Cardiac fibroblast (primary cell): ENCODE measurements around the gene ASCL2.

Experiments used
- DNase-seq, 2 donors: peaks; one replicate each; pipeline versions ENCODE4 v3.0.0 to v3.0.0-alpha.2; 2010; ENCODE audit warnings: low read depth in 2 of 2
- H3K4me3 ChIP-seq, 2 donors: replicated peaks in 1 of 2; 1 replicate in 1 of 2; 2 replicates in 1 of 2; pipeline ENCODE4 v1.5.1; 2011; ENCODE audit warnings: low read depth in 2 of 2, low read length in 2 of 2, mild to moderate bottlenecking in 2 of 2, moderate library complexity in 1 of 2
- TF ChIP-seq, protein P1 (sequence below): IDR thresholded peaks from one replicate; pipeline ENCODE4 v1.5.1; 2011; ENCODE audit warnings: low read depth, mild to moderate bottlenecking, low read length, inconsistent platforms

The ASCL2 gene

GRCh38 chr11:2235588-2236326 lies 34.6 kb downstream of the ASCL2 start:
- DNase-seq, result no peak
- TF ChIP-seq, protein P1, sequence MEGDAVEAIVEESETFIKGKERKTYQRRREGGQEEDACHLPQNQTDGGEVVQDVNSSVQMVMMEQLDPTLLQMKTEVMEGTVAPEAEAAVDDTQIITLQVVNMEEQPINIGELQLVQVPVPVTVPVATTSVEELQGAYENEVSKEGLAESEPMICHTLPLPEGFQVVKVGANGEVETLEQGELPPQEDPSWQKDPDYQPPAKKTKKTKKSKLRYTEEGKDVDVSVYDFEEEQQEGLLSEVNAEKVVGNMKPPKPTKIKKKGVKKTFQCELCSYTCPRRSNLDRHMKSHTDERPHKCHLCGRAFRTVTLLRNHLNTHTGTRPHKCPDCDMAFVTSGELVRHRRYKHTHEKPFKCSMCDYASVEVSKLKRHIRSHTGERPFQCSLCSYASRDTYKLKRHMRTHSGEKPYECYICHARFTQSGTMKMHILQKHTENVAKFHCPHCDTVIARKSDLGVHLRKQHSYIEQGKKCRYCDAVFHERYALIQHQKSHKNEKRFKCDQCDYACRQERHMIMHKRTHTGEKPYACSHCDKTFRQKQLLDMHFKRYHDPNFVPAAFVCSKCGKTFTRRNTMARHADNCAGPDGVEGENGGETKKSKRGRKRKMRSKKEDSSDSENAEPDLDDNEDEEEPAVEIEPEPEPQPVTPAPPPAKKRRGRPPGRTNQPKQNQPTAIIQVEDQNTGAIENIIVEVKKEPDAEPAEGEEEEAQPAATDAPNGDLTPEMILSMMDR, result no peak
- H3K4me3 ChIP-seq, result no peak overlapping the region

GRCh38 chr11:2234963-2235362 lies 35.4 kb downstream of the ASCL2 start:
- no peak for DNase-seq
- TF ChIP-seq, protein P1, result no peak
- no peak overlapping the region for H3K4me3 ChIP-seq

- TF ChIP-seq, protein P1, result no peak
- no peak overlapping the region for H3K4me3 ChIP-seq
- DNase-seq, result no peak
These were observed 36.5 kb downstream of the ASCL2 start for GRCh38 chr11:2233693-2234455.

DNA sequence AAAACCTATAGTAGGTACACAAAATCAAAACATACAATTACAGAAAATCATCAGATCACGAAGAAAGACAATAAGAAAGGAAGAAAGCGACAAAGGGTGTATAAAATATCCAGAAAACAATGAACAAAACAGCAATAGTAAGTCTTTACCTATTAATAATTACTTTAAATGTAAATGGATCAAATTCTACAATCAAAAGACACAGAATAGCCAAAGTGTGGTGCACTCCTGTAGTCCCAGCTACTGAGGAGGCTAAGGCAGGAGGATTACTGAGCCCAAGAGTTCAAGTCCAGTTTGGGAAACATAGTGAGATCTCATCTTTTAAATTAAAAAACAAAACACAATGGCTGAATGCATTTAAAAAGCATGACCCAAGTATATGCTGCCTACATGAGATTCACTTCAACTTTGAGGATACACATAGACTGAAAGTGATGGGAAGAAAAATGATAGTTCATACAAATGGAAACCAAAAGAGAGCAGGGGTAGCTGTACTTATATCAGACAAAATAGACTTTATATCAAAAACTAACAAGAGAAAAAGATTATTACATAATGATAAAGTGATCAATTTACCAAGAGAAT lies 40.6 kb downstream of the ASCL2 start:
- no peak for DNase-seq
- no peak overlapping the region for H3K4me3 ChIP-seq
- TF ChIP-seq, protein P1, result no peak

GRCh38 chr11:2224254-2224653 lies 46.1 kb downstream of the ASCL2 start:
- TF ChIP-seq, protein P1, result no peak
- H3K4me3 ChIP-seq, result no peak overlapping the region
- no peak for DNase-seq

DNA sequence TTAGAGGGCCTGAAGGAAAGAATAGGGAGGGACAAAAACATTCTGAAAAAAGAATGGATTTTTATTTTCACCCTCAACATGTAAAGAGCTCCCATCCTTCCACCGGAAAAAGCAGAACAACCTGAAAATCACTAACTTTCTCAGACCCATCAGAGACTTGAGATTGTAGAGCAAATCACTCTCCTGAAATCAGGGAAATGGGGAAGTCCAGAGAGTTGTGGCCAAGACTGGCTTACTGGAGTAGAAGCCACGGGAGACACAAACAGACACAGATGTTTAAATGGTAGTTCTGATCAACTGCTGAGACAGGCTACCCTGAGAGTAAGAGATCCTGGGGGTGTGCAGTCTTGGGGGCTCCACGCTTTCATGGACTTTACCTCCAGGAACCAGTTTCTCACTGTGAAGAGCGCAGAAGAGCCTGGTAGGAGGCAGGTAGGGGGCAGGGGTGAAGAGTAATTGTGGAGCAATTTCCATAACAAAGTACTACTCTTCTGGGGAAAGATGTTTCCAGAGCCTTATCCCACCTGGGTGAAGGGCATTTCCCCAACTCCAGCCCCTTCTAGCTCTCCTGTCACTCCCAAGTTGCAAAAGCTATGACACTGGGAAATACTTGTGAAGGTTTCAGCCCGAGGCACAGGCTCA lies 47.1 kb downstream of the ASCL2 start:
- no peak for DNase-seq
- TF ChIP-seq, protein P1, result no peak
- no peak overlapping the region for H3K4me3 ChIP-seq
